HG03066 (cell line): ENCODE measurements around the gene FOXJ3.

Experiments
- ATAC-seq: cut with Tn5 transposase; IDR thresholded peaks from one replicate; pipeline ENCODE4 v1.9.1; 2021; ENCODE audit warnings: low read depth; ENCODE audit not compliant: unreplicated experiment

The FOXJ3 gene

GRCh38 chr1:42171679-42172266, 163.3 kb downstream of the FOXJ3 start:
- no peak for ATAC-seq

GRCh38 chr1:42170779-42171621, 164.0 kb downstream of the FOXJ3 start:
- no peak for ATAC-seq

- ATAC-seq, result no peak
These were observed 166.3 kb downstream of the FOXJ3 start for GRCh38 chr1:42168763-42169162.

DNA sequence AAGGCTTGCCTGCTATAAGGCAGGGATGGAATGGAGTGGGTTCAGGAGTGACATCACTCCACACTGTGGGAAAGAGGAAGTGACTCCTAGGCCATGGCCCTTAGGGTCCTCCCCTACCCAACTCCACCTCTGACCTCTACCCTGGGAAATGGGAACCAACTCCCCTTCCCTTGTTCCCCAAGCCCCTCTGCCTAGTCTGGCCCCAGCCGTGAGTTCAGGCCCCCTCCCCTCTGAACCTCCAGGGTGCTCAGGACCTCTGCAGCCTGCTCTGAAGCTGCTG, 166.7 kb downstream of the FOXJ3 start:
- no peak for ATAC-seq

DNA sequence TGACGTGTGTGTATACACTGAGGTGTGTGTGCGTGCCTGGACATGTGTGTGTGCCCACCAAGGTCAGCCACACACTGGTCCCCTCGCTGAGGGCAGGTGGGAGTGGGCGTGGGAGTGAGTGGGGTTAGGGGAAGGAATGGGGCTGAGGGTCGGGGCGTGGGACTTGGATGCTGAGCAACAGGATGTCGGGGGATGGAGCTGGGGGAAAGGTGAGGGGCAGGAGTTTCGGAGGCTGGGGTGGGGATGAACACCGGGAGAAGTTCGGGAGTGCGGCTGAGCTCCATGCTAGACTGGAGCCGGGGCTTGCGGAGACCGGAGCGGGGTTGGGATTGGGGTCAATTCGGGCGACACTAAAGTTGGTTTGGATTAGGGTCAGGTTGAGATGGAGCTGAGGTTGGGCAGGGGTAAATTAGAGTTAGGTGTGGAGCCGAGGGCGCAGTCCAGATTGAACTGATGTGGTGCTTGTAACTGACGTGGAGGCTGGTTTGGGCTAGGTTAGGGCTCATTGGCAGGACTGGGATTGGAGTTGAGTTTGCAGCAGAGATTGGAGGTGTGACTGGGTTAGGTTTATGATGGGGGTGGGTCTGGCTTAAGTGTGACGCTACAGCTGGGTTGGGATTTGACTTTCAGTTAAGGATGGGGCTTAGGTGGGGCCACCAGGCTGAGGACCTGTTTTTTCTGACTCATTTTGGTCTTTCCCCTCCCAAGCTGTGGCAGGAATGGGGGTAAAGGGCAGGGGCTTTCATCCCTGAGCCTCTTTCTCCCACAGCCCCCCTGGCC, 167.2 kb downstream of the FOXJ3 start:
- ATAC-seq, result no peak

GRCh38 chr1:42165511-42166210, 169.4 kb downstream of the FOXJ3 start:
- ATAC-seq, result no peak

DNA sequence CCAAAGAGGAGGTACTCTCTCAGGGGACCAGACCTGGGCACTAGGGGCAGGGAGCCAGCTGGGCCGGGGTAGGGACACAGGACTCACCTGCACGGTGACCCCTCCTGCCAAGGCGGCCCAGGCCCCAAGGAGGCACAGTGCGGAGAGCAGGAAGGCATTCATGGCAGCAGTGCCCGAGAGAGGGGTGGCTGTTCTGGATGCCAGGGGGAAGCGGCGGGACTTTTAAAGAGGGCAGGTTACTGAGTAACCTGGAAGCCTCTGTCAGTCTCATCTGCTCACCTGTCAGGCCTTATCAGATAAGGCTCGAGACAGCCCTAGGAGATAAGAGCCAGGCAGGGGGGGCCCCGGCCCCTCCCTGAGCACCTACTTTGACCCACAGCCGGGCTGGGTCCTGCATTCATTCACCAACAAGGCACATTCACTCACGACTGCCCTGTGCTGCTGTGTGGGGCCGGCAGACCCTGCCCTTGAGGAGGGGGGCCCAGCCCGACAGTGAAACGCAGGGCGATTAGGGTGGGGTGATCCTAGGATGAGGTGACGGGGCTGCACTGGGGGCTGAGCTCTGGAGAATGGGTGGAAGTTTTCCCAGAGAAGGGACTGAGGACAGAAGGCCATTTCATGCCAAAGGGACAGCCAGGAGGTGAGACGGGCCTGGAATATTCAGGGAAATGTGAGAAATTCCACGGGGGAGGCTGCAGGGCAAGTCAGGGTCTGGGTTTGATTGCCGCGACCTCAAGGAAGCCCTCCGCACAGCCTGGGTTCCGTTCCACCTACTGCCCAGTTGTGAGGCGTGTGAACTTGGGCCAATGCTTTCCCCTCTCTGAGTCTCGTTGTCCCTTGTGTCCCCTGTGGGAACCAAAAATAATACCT, 170.2 kb downstream of the FOXJ3 start, which contains the start of gene GUCA2A:
Gene GUCA2A (minus strand): TSS at position 195 of the 870 bp plus-strand sequence. CDS start 33 bp downstream, at position 162.
- ATAC-seq, result no peak

DNA sequence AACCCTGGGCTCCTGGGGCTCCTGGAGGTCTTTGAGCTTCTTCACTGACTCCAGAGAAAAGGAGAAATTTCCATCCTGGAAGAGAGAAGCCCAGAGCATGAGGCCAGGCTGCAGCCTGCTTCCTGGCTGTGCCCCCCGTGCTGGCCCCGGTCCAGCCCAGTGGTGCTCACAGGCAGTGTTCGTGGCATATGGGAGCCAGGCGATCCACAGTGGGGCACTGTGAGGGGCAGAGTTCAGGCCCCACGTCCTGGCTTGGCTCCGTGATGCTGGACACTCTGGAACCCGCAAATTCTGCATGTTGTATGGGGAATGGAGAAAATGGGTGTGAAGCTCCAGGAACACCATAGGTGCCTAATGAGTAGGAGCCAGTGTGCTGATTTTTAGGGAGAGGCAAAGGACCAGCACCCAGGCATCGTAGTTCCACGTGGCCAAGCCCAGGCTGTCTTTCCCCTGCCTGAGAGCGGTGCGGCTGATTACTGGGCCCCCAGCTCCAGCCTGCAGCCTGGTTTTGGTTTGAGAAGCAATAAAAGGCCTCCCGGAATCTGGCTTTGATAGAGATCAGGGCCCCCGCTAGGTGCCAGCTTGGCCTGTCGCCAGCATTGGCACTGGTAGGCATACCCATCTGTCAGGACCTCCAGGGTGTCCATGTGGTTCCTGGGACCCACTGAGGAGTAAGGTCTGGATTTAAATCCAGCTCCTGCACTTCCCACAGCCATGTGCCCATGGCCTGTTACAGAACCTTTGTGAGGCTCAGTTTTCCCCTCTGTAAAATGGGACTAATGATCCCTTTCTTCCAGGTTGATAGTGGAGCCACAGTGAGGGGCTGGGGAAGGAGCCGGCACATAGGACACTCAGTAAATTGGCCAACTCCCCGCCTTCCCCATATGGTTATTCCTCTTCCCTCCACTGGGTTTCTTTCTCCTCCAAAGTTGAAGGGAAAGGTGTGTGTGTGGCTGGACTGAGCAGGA, 171.2 kb downstream of the FOXJ3 start:
- no peak for ATAC-seq

DNA sequence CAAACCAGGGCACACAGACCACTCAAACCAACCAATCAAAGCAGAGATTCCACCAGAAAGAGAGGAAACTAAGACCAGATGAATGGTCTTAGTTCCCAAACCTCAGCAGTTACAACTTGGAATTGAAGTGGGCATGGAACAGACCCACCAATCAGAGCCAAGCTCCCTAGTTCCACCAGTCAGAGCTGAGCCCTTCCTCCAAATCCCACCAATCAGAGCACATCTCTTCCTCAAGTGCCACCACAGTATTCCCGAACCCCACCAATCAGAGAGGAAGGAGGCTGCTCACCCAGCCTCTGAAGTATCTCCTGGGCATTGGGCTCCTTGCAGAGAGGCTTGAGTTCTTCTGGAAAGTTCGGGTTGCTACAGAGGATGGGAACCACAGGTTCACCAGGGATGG, 171.9 kb downstream of the FOXJ3 start:
- no peak for ATAC-seq

- no peak for ATAC-seq
These were observed 172.9 kb downstream of the FOXJ3 start for GRCh38 chr1:42162181-42162580.

DNA sequence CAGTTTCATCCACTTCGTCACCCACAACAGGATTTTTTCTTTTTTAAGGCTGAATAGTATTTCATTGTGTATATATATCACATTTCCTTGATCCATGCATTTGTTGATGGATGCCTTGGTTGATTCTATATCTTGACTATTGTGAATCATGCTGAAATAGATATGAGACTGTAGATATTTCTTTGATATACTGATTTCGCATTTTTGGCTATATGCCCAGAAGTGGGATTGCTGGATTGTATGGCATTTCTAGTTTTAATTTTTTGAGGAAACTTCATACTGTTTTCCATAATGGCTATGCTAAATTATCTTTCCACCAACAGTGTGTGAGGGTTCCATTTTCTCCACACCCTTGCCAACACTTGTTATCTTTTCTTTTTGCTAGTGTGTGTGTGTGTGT, 176.8 kb downstream of the FOXJ3 start:
- no peak for ATAC-seq

- ATAC-seq, result no peak
These were observed 177.4 kb downstream of the FOXJ3 start for GRCh38 chr1:42157667-42158066.

DNA sequence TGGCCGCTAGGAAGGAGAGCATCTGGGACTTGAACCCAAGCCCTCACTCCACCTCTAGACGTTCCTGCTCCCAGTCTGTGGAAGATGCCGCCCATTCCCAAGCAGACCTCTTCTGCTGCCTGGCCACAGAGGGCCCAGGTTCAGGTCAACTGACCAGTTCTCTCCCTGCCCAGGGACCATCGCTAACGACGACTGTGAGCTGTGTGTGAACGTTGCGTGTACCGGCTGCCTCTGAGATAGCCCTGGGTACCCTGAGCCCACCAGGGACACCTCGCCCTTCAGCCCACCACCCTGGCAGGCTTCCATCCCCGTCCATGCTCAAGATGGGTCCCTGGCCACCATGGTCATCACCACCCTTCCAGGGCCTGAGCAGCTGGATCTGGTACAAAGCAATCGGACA, 179.7 kb downstream of the FOXJ3 start:
- no peak for ATAC-seq

- ATAC-seq, result no peak
These were observed 180.3 kb downstream of the FOXJ3 start for GRCh38 chr1:42154685-42155084.

- no peak for ATAC-seq
These were observed 181.4 kb downstream of the FOXJ3 start for GRCh38 chr1:42153624-42154023.

- ATAC-seq, result no peak
These were observed 182.0 kb downstream of the FOXJ3 start, which contains the start of gene GUCA2B for GRCh38 chr1:42152907-42153600. Gene GUCA2B, plus strand, starts transcription at chr1:42153410. Its CDS starts 41 bp downstream, at chr1:42153451.

GRCh38 chr1:42152119-42152518, 182.9 kb downstream of the FOXJ3 start:
- no peak for ATAC-seq

DNA sequence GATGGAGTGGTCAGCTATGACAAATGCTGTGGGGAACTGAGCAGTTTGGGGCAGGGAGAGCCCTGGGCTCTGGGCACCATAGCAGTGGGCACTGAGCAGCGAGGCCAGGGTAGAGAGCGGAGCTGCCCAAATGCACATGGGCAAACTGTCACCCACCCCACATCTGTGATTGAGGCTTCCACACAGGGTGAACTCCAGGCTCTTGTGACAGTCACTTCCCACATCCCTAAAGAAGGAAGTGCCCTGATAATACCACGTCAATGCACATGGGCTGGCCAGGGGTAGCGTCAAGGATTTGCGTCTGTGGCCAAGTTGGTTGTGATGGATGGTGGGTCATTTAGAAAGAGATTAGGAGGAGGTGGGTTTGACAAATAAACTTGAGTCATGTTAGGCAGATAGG, 184.4 kb downstream of the FOXJ3 start:
- ATAC-seq, result no peak
